Measurements from ENCODE around the gene ATIC.

ATIC gene

GRCh38 chr2:215361876-215362561, 50.2 kb downstream of the ATIC start:
- Histone ChIP-seq H3K27ac (no peak overlapping the region), H3K27me3 (ENCODE audit: insufficient read depth, low read depth, severe bottlenecking) (no peaks in the 10 kb centered on the region), H3K4me3 (ENCODE audit: low read depth, low read length) (no peak overlapping the region), H3K9me3 (ENCODE audit: severe bottlenecking) (no peaks in the 10 kb centered on the region), H3K36me3 (no peaks in the 10 kb centered on the region)
- no peak for DNase-seq
- TF ChIP-seq CTCF (IDR thresholded peaks at IDR 0.05; ENCODE audit: low read depth, low read length), result no peak

GRCh38 chr2:215362562-215362904, 50.7 kb downstream of the ATIC start:
- Histone ChIP-seq H3K27ac (no peak overlapping the region), H3K36me3 (no peaks in the 10 kb centered on the region)
- TF ChIP-seq CTCF (IDR thresholded peaks at IDR 0.05; ENCODE audit: low read depth, low read length), result no peak

GRCh38 chr2:215363039-215363438, 51.2 kb downstream of the ATIC start:
- Histone ChIP-seq H3K36me3 (no peaks in the 10 kb centered on the region), H3K9me3 (ENCODE audit: severe bottlenecking) (no peaks in the 10 kb centered on the region)
- DNase-seq, result no peak

More at GRCh38 chr2:215362562-215362904, 50.7 kb downstream of the ATIC start:
- DNase-seq, result no peak
- no peaks in the 10 kb centered on the region for H3K27me3 ChIP-seq (ENCODE audit: insufficient read depth, low read depth, severe bottlenecking)
- H3K4me3 ChIP-seq (ENCODE audit: low read depth, low read length), result no peak overlapping the region
- H3K9me3 ChIP-seq (ENCODE audit: severe bottlenecking), result no peaks in the 10 kb centered on the region

GRCh38 chr2:215363461-215364156, 51.8 kb downstream of the ATIC start:
- Histone ChIP-seq H3K9me3 (ENCODE audit: severe bottlenecking) (no peaks in the 10 kb centered on the region), H3K36me3 (no peaks in the 10 kb centered on the region), H3K27ac (no peak overlapping the region), H3K4me3 (ENCODE audit: low read depth, low read length) (no peak overlapping the region), H3K27me3 (ENCODE audit: insufficient read depth, low read depth, severe bottlenecking) (no peaks in the 10 kb centered on the region)
- TF ChIP-seq CTCF (IDR thresholded peaks at IDR 0.05; ENCODE audit: low read depth, low read length), result no peak
- DNase-seq, result no peak

More at GRCh38 chr2:215363039-215363438, 51.2 kb downstream of the ATIC start:
- TF ChIP-seq CTCF (IDR thresholded peaks at IDR 0.05; ENCODE audit: low read depth, low read length), result no peak
- Histone ChIP-seq H3K27ac (no peak overlapping the region), H3K27me3 (ENCODE audit: insufficient read depth, low read depth, severe bottlenecking) (no peaks in the 10 kb centered on the region), H3K4me3 (ENCODE audit: low read depth, low read length) (no peak overlapping the region)

GRCh38 chr2:215364157-215365155, 52.6 kb downstream of the ATIC start:
- Histone ChIP-seq H3K9me3 (ENCODE audit: severe bottlenecking) (no peaks in the 10 kb centered on the region), H3K27ac (no peak overlapping the region), H3K27me3 (ENCODE audit: insufficient read depth, low read depth, severe bottlenecking) (no peaks in the 10 kb centered on the region), H3K36me3 (no peaks in the 10 kb centered on the region), H3K4me3 (ENCODE audit: low read depth, low read length) (no peak overlapping the region)
- no peak for TF ChIP-seq CTCF (IDR thresholded peaks at IDR 0.05; ENCODE audit: low read depth, low read length)
- DNase-seq, result no peak
